ENCODE measurements around the gene DSCAML1.

DSCAML1 gene

GRCh38 chr11:117524468-117525183, 272.4 kb downstream of the DSCAML1 start:
- TF ChIP-seq EZH2 (IDR thresholded peaks at IDR 0.05; ENCODE audit: borderline replicate concordance, low read length) = no peak
- H3K4me2 ChIP-seq (ENCODE audit: low read length) = no peak overlapping the region
- no peaks in the 10 kb centered on the region for H3K4me1 ChIP-seq (ENCODE audit: insufficient read depth, low read length, severe bottlenecking)
- H3K9me3 ChIP-seq (ENCODE audit: low read length) = no peaks in the 10 kb centered on the region
- no peaks in the 10 kb centered on the region for H3K36me3 ChIP-seq (ENCODE audit: insufficient read depth, low read length)
- H4K20me1 ChIP-seq (ENCODE audit: insufficient read depth, low read length) = no peaks in the 10 kb centered on the region
- no peak overlapping the region for H3K27ac ChIP-seq (ENCODE audit: low read depth, low read length, poor library complexity, severe bottlenecking)
- no peaks in the 10 kb centered on the region for H3K79me2 ChIP-seq (ENCODE audit: insufficient read depth, low read length)
- no peaks in the 10 kb centered on the region for H3K27me3 ChIP-seq (ENCODE audit: insufficient read depth, low read length)
- H3K9ac ChIP-seq (ENCODE audit: low read length) = no peak overlapping the region
- no peak overlapping the region for H3K4me3 ChIP-seq (ENCODE audit: low read depth, low read length, poor library complexity, severe bottlenecking)
- no peak overlapping the region for H2AFZ ChIP-seq (ENCODE audit: low read length)
- H3K9me2 ChIP-seq (ENCODE audit: low read depth, low read length) = no peaks in the 10 kb centered on the region
- H3F3A ChIP-seq (ENCODE audit: insufficient read depth, low read length) = no peaks in the 10 kb centered on the region

GRCh38 chr11:117523680-117524079, 273.3 kb downstream of the DSCAML1 start:
- Histone ChIP-seq H3K79me2 (ENCODE audit: insufficient read depth, low read length) (no peaks in the 10 kb centered on the region), H2AFZ (ENCODE audit: low read length) (no peak overlapping the region), H3K4me2 (ENCODE audit: low read length) (no peak overlapping the region), H3K9me3 (ENCODE audit: low read length) (no peaks in the 10 kb centered on the region), H3K9me2 (ENCODE audit: low read depth, low read length) (no peaks in the 10 kb centered on the region), H3K27me3 (ENCODE audit: insufficient read depth, low read length) (no peaks in the 10 kb centered on the region), H3K4me1 (ENCODE audit: insufficient read depth, low read length, severe bottlenecking) (no peaks in the 10 kb centered on the region), H3K9ac (ENCODE audit: low read length) (no peak overlapping the region), H3F3A (ENCODE audit: insufficient read depth, low read length) (no peaks in the 10 kb centered on the region), H4K20me1 (ENCODE audit: insufficient read depth, low read length) (no peaks in the 10 kb centered on the region), H3K36me3 (ENCODE audit: insufficient read depth, low read length) (no peaks in the 10 kb centered on the region), H3K4me3 (ENCODE audit: low read depth, low read length, poor library complexity, severe bottlenecking) (no peak overlapping the region), H3K27ac (ENCODE audit: low read depth, low read length, poor library complexity, severe bottlenecking) (no peak overlapping the region)
- TF ChIP-seq EZH2 (IDR thresholded peaks at IDR 0.05; ENCODE audit: borderline replicate concordance, low read length) = no peak
- no peak for TF ChIP-seq CTCF (IDR thresholded peaks at IDR 0.05; ENCODE audit: low read length)

GRCh38 chr11:117521974-117522373, 275.0 kb downstream of the DSCAML1 start:
- Histone ChIP-seq H3K79me2 (ENCODE audit: insufficient read depth, low read length) (no peaks in the 10 kb centered on the region), H3F3A (ENCODE audit: insufficient read depth, low read length) (no peaks in the 10 kb centered on the region), H3K27me3 (ENCODE audit: insufficient read depth, low read length) (no peaks in the 10 kb centered on the region), H3K9ac (ENCODE audit: low read length) (no peak overlapping the region), H4K20me1 (ENCODE audit: insufficient read depth, low read length) (no peaks in the 10 kb centered on the region), H3K27ac (ENCODE audit: low read depth, low read length, poor library complexity, severe bottlenecking) (no peak overlapping the region), H3K9me2 (ENCODE audit: low read depth, low read length) (no peaks in the 10 kb centered on the region), H3K4me1 (ENCODE audit: insufficient read depth, low read length, severe bottlenecking) (no peaks in the 10 kb centered on the region), H3K4me2 (ENCODE audit: low read length) (no peak overlapping the region), H3K4me3 (ENCODE audit: low read depth, low read length, poor library complexity, severe bottlenecking) (no peak overlapping the region), H3K36me3 (ENCODE audit: insufficient read depth, low read length) (no peaks in the 10 kb centered on the region), H3K9me3 (ENCODE audit: low read length) (no peaks in the 10 kb centered on the region), H2AFZ (ENCODE audit: low read length) (no peak overlapping the region)
- TF ChIP-seq EZH2 (IDR thresholded peaks at IDR 0.05; ENCODE audit: borderline replicate concordance, low read length) (no peak), CTCF (IDR thresholded peaks at IDR 0.05; ENCODE audit: low read length) (no peak)

GRCh38 chr11:117520966-117521365, 276.1 kb downstream of the DSCAML1 start:
- no peaks in the 10 kb centered on the region for H4K20me1 ChIP-seq (ENCODE audit: insufficient read depth, low read length)
- TF ChIP-seq CTCF (IDR thresholded peaks at IDR 0.05; ENCODE audit: low read length) (no peak), EZH2 (IDR thresholded peaks at IDR 0.05; ENCODE audit: borderline replicate concordance, low read length) (no peak)
- no peak overlapping the region for H3K4me2 ChIP-seq (ENCODE audit: low read length)
- H3K9me3 ChIP-seq (ENCODE audit: low read length) = no peaks in the 10 kb centered on the region
- H3K4me1 ChIP-seq (ENCODE audit: insufficient read depth, low read length, severe bottlenecking) = no peaks in the 10 kb centered on the region
- H3K4me3 ChIP-seq (ENCODE audit: low read depth, low read length, poor library complexity, severe bottlenecking) = no peak overlapping the region
- H3K27ac ChIP-seq (ENCODE audit: low read depth, low read length, poor library complexity, severe bottlenecking) = no peak overlapping the region
- H3F3A ChIP-seq (ENCODE audit: insufficient read depth, low read length) = no peaks in the 10 kb centered on the region
- no peaks in the 10 kb centered on the region for H3K27me3 ChIP-seq (ENCODE audit: insufficient read depth, low read length)
- H3K79me2 ChIP-seq (ENCODE audit: insufficient read depth, low read length) = no peaks in the 10 kb centered on the region
- no peaks in the 10 kb centered on the region for H3K9me2 ChIP-seq (ENCODE audit: low read depth, low read length)
- H2AFZ ChIP-seq (ENCODE audit: low read length) = no peak overlapping the region
- no peak overlapping the region for H3K9ac ChIP-seq (ENCODE audit: low read length)
- H3K36me3 ChIP-seq (ENCODE audit: insufficient read depth, low read length) = no peaks in the 10 kb centered on the region

Measured in OCI-LY1 (cell line).